H7 (cell line): ENCODE measurements around the gene CMIP. TPM values are rescaled to one million over a fixed set of nuclear protein-coding genes. Genes with fewer than 3 reads are reported as not detected.
"Not testable (repeated sequence)": the region's sequence is repeated elsewhere in the genome, so short reads cannot be mapped to it uniquely, and the experiment has no call there.

ENCODE experiments used
- DNase-seq: peaks from one replicate; pipeline ENCODE4 v3.0.0; 2012
- H3K27me3 ChIP-seq: 2 replicates; pipeline ENCODE4 v1.6.0; 2011; ENCODE audit warnings: mild to moderate bottlenecking, low read length; ENCODE audit not compliant: control insufficient read depth, insufficient read depth
- H3K36me3 ChIP-seq: replicated peaks from 2 replicates; pipeline ENCODE4 v1.5.1; 2011; ENCODE audit warnings: low read length; ENCODE audit not compliant: control insufficient read depth, insufficient read depth
- H3K4me3 ChIP-seq: 2 replicates; pipeline ENCODE4 v1.5.1; 2011; ENCODE audit warnings: low read depth, mild to moderate bottlenecking, control low read depth, low read length, moderate library complexity; ENCODE audit not compliant: insufficient read depth
- total RNA-seq: library from RNA; depleted of rRNA; stranded (reverse); fragments of >200 nt; shearing (Covaris generic); gene quantifications from 2 replicates; pipeline ENCODE4 v1.2.3, GENCODE V29; 2014

The CMIP gene
- total RNA-seq, 1 experiment from 2014 or later, result 13.1 TPM

GRCh38 chr16:81520151-81520470 lies 75.5 kb downstream of the CMIP start:
- Histone ChIP-seq H3K4me3 (no peak overlapping the region), H3K27me3 (no peaks in the 10 kb centered on the region), H3K36me3 (no peaks in the 10 kb centered on the region)
- DNase-seq, result no peak

- H3K4me3 ChIP-seq, result no peak overlapping the region
- no peaks in the 10 kb centered on the region for H3K27me3 ChIP-seq
- H3K36me3 ChIP-seq, result no peaks in the 10 kb centered on the region
- DNase-seq, result no peak
Measured at GRCh38 chr16:81520560-81521135, 76.0 kb downstream of the CMIP start.

GRCh38 chr16:81521141-81521626 lies 76.6 kb downstream of the CMIP start:
- no peaks in the 10 kb centered on the region for H3K36me3 ChIP-seq
- no peak for DNase-seq
- no peaks in the 10 kb centered on the region for H3K27me3 ChIP-seq
- no peak overlapping the region for H3K4me3 ChIP-seq

- DNase-seq, result peak; percentile 81
- Histone ChIP-seq H3K4me3 (no peak overlapping the region), H3K36me3 (no peaks in the 10 kb centered on the region), H3K27me3 (no peaks in the 10 kb centered on the region)
Measured at GRCh38 chr16:81522108-81522701, 77.6 kb downstream of the CMIP start.

- DNase-seq, H3K36me3 ChIP-seq, H3K27me3 ChIP-seq, H3K4me3 ChIP-seq: not testable (repeated sequence)
Measured at GRCh38 chr16:81522851-81523250, 78.2 kb downstream of the CMIP start.

GRCh38 chr16:81523387-81524115 lies 78.9 kb downstream of the CMIP start:
- H3K4me3 ChIP-seq, result no peak overlapping the region
- no peak for DNase-seq
- H3K27me3 ChIP-seq, result no peaks in the 10 kb centered on the region
- no peaks in the 10 kb centered on the region for H3K36me3 ChIP-seq

- H3K27me3 ChIP-seq, result no peaks in the 10 kb centered on the region
- no peak for DNase-seq
- H3K36me3 ChIP-seq, result no peaks in the 10 kb centered on the region
Measured at GRCh38 chr16:81524382-81524781, 79.8 kb downstream of the CMIP start.

GRCh38 chr16:81524885-81525284 lies 80.3 kb downstream of the CMIP start:
- not testable (repeated sequence) for H3K27me3 ChIP-seq, H3K36me3 ChIP-seq, DNase-seq, H3K4me3 ChIP-seq

More at GRCh38 chr16:81524382-81524781, 79.8 kb downstream of the CMIP start:
- no peak overlapping the region for H3K4me3 ChIP-seq

- no peak overlapping the region for H3K4me3 ChIP-seq
- no peaks in the 10 kb centered on the region for H3K27me3 ChIP-seq
- DNase-seq, result no peak
- no peaks in the 10 kb centered on the region for H3K36me3 ChIP-seq
Measured at GRCh38 chr16:81526199-81526598, 81.6 kb downstream of the CMIP start.

- H3K27me3 ChIP-seq, result no peaks in the 10 kb centered on the region
- no peaks in the 10 kb centered on the region for H3K36me3 ChIP-seq
- H3K4me3 ChIP-seq, result no peak overlapping the region
- DNase-seq, result no peak
Measured at GRCh38 chr16:81526935-81527334, 82.3 kb downstream of the CMIP start.

GRCh38 chr16:81527477-81528178 lies 83.0 kb downstream of the CMIP start:
- Histone ChIP-seq H3K36me3 (no peaks in the 10 kb centered on the region), H3K27me3 (no peaks in the 10 kb centered on the region), H3K4me3 (no peak overlapping the region)
- DNase-seq, result no peak

- H3K4me3 ChIP-seq, result no peak overlapping the region
- no peaks in the 10 kb centered on the region for H3K36me3 ChIP-seq
- DNase-seq, result no peak
- H3K27me3 ChIP-seq, result no peaks in the 10 kb centered on the region
Measured at GRCh38 chr16:81528256-81528655, 83.6 kb downstream of the CMIP start.

- DNase-seq, result no peak
- Histone ChIP-seq H3K36me3 (no peaks in the 10 kb centered on the region), H3K27me3 (no peaks in the 10 kb centered on the region), H3K4me3 (no peak overlapping the region)
Measured at GRCh38 chr16:81530296-81530721, 85.7 kb downstream of the CMIP start.

- H3K27me3 ChIP-seq, result no peaks in the 10 kb centered on the region
- no peak overlapping the region for H3K4me3 ChIP-seq
- DNase-seq, result no peak
- no peaks in the 10 kb centered on the region for H3K36me3 ChIP-seq
Measured at GRCh38 chr16:81530814-81531213, 86.2 kb downstream of the CMIP start.

GRCh38 chr16:81531419-81531821 lies 86.8 kb downstream of the CMIP start:
- H3K36me3 ChIP-seq, result no peaks in the 10 kb centered on the region; the same call in 1 of the 2 replicates
- no peaks in the 10 kb centered on the region for H3K27me3 ChIP-seq
- no peak for DNase-seq
- no peak overlapping the region for H3K4me3 ChIP-seq
